OCI-LY7 (cell line): ENCODE results near the gene KMT2A. TPM values are rescaled to one million over a fixed set of nuclear protein-coding genes. Genes with fewer than 3 reads are reported as not detected.

Experiments used
- BruUV-seq: library from RNA; stranded (reverse); fragments of 400-500 nt; replicated peaks from 2 replicates; lab custom pipeline; 2021; lab: Mats Ljungman, UMichigan
- CTCF ChIA-PET: fragments of 300-600 bp; sonication (Branson Sonifier 250); formaldehyde crosslinking; loops from one replicate; lab custom pipeline; 2022; ENCODE audit warnings: antibody characterized with exemption; ENCODE audit not compliant: unreplicated experiment; lab: Charles Lee
- POLR2A ChIA-PET: fragments of 300-600 bp; sonication (Branson Sonifier 250); formaldehyde crosslinking; loops from one replicate; lab custom pipeline; 2022; ENCODE audit warnings: antibody characterized with exemption; lab: Charles Lee
- DNase-seq: peaks from one replicate; pipeline ENCODE4 v3.0.0-alpha.2; 2015; ENCODE audit warnings: low spot score
- H2AFZ ChIP-seq: fragments of 200-600 bp; sonication (generic), shearing (Covaris generic); 2 replicates; pipeline ENCODE4 v1.6.1; 2014; ENCODE audit warnings: mild to moderate bottlenecking, antibody characterized with exemption, low read length, moderate library complexity
- H3K27ac ChIP-seq: fragments of 200-600 bp; sonication (generic); 2 replicates; pipeline ENCODE4 v1.5.1; 2014; ENCODE audit warnings: mixed run types, low read depth, mild to moderate bottlenecking, moderate library complexity, low read length, inconsistent platforms; ENCODE audit not compliant: poor library complexity, severe bottlenecking
- H3K36me3 ChIP-seq: fragments of 200-600 bp; sonication (generic); 2 replicates; pipeline ENCODE4 v1.6.1; 2014; ENCODE audit warnings: mild to moderate bottlenecking, antibody characterized with exemption, low read length, moderate library complexity, mixed read lengths; ENCODE audit not compliant: insufficient read depth
- H3K4me1 ChIP-seq: fragments of 200-600 bp; sonication (generic); 2 replicates; pipeline ENCODE4 v1.5.1; 2014; ENCODE audit warnings: mild to moderate bottlenecking, low read length; ENCODE audit not compliant: insufficient read depth, poor library complexity, severe bottlenecking
- H3K4me2 ChIP-seq: fragments of 200-600 bp; sonication (generic); 2 replicates; pipeline ENCODE4 v1.6.1; 2014; ENCODE audit warnings: mild to moderate bottlenecking, low read length
- H3K4me3 ChIP-seq: fragments of 200-600 bp; sonication (generic); 2 replicates; pipeline ENCODE4 v1.5.1; 2014; ENCODE audit warnings: mild to moderate bottlenecking, low read depth, low read length; ENCODE audit not compliant: poor library complexity, severe bottlenecking
- H3K79me2 ChIP-seq: fragments of 200-600 bp; sonication (generic); 2 replicates; pipeline ENCODE4 v1.6.1; 2016; ENCODE audit warnings: low read depth, mild to moderate bottlenecking, low read length, moderate library complexity, mixed read lengths; ENCODE audit not compliant: insufficient read depth
- H3K9me2 ChIP-seq: fragments of 200-600 bp; sonication (generic); 2 replicates; pipeline ENCODE4 v1.6.1; 2016; ENCODE audit warnings: mild to moderate bottlenecking, low read length, mixed read lengths; ENCODE audit not compliant: insufficient read depth
- H3K9me3 ChIP-seq: fragments of 200-600 bp; sonication (generic); 2 replicates; pipeline ENCODE4 v1.6.1; 2014; ENCODE audit warnings: mild to moderate bottlenecking, mixed run types, low read length, mixed read lengths
- H4K20me1 ChIP-seq: fragments of 200-600 bp; sonication (generic); 2 replicates; pipeline ENCODE4 v1.6.1; 2014; ENCODE audit warnings: mild to moderate bottlenecking, antibody characterized with exemption, low read length, moderate library complexity, mixed read lengths; ENCODE audit not compliant: insufficient read depth
- CTCF ChIP-seq: fragments of 200-600 bp; sonication (generic); conservative IDR thresholded peaks from 2 replicates; pipeline ENCODE4 v1.5.1; 2014; ENCODE audit warnings: mild to moderate bottlenecking, antibody characterized with exemption, low read length, moderate library complexity, mixed read lengths
- EZH2phosphoT487 ChIP-seq: fragments of 200-600 bp; sonication (generic); IDR thresholded peaks from 2 replicates; pipeline ENCODE4 v1.6.1; 2018; ENCODE audit warnings: low read depth, borderline replicate concordance, mild to moderate bottlenecking, mixed run types, antibody characterized with exemption, low read length, moderate library complexity, mixed read lengths
- intact Hi-C: fragments of 100-400 bp; cut with micrococcal nuclease; formaldehyde crosslinking; loops from one replicate; pipeline ENCODE4 v1.10.0; 2022; ENCODE audit not compliant: unreplicated experiment
- total RNA-seq, 2 experiments: library from RNA; depleted of rRNA in 1 of 2; stranded (reverse); fragments of >200 nt in 1 of 2; shearing (Covaris generic) in 1 of 2; gene quantifications; 2 replicates each; pipeline ENCODE4 v1.2.3, GENCODE V29; 2014 to 2022

KMT2A gene
- total RNA-seq, 2 experiments from 2014 or later, result 55.8 to 90.0 TPM

- H2AFZ ChIP-seq, result no peak overlapping the region
- no peak overlapping the region for H3K27ac ChIP-seq
- ChIA-PET CTCF (no interaction called here), POLR2A (no interaction called here)
- DNase-seq, result no peak
- no peak overlapping the region for H3K4me2 ChIP-seq
- H3K4me1 ChIP-seq, result no peaks in the 10 kb centered on the region
- H3K9me2 ChIP-seq, result no peaks in the 10 kb centered on the region
- no peaks in the 10 kb centered on the region for H3K79me2 ChIP-seq
- no peak overlapping the region for H3K4me3 ChIP-seq
- no peaks in the 10 kb centered on the region for H4K20me1 ChIP-seq
- TF ChIP-seq EZH2phosphoT487 (no peak), CTCF (no peak)
- no peaks in the 10 kb centered on the region for H3K9me3 ChIP-seq
- peaks cover 97% of the 10 kb centered on the region for H3K36me3 ChIP-seq
- intact Hi-C loops, result no loop called here
- no TSS peak for BruUV-seq
These were observed 75.3 kb downstream of the KMT2A start for GRCh38 chr11:118511601-118512000.

- Histone ChIP-seq H4K20me1 (no peaks in the 10 kb centered on the region), H3K4me2 (no peak overlapping the region), H3K79me2 (no peaks in the 10 kb centered on the region), H3K36me3 (peaks cover 91% of the 10 kb centered on the region), H3K4me1 (no peaks in the 10 kb centered on the region), H3K9me2 (no peaks in the 10 kb centered on the region), H2AFZ (no peak overlapping the region), H3K9me3 (no peaks in the 10 kb centered on the region), H3K27ac (no peak overlapping the region), H3K4me3 (no peak overlapping the region)
- DNase-seq, result no peak
- POLR2A ChIA-PET, result no interaction called here
- TF ChIP-seq EZH2phosphoT487 (no peak), CTCF (no peak)
- CTCF ChIA-PET, result no interaction called here
- no TSS peak for BruUV-seq
- intact Hi-C loops, result no loop called here
These were observed 77.8 kb downstream of the KMT2A start for GRCh38 chr11:118514103-118514502.

DNA sequence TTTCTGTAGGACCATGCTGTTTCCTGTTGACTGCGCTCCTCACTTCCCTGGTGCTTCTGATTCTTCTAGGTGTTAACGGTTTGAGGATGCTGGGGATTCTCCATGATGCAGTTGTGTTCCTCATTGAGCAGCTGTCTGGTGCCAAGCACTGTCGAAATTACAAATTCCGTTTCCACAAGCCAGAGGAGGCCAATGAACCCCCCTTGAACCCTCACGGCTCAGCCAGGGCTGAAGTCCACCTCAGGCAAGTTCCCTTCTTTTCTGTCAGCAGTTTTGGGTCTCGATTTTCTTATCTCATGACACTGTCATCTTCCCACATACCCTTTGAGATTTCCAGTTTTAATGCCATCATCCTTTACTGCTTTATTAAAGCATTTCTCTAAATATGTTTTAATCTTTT lies 83.3 kb downstream of the KMT2A start:
- CTCF ChIA-PET, result no interaction called here

More for the DNA sequence above, 83.3 kb downstream of the KMT2A start:
- no TSS peak for BruUV-seq
- peaks cover 93% of the 10 kb centered on the region for H3K36me3 ChIP-seq
- H3K4me1 ChIP-seq, result no peaks in the 10 kb centered on the region
- no peaks in the 10 kb centered on the region for H3K9me2 ChIP-seq
- DNase-seq, result no peak
- H2AFZ ChIP-seq, result no peak overlapping the region
- no peak overlapping the region for H3K4me3 ChIP-seq
- TF ChIP-seq CTCF, result no peak
- TF ChIP-seq EZH2phosphoT487, result no peak
- H3K9me3 ChIP-seq, result no peaks in the 10 kb centered on the region
- H3K27ac ChIP-seq, result no peak overlapping the region
- POLR2A ChIA-PET, result interaction anchor here (0.6 to 1.3 kb wide), 3 partner anchors 27 to 273 kb away, joined by 3 to 4 read pairs (median 4); no protein-coding TSS in a partner anchor
- H4K20me1 ChIP-seq, result no peaks in the 10 kb centered on the region
- no peak overlapping the region for H3K4me2 ChIP-seq
- no peaks in the 10 kb centered on the region for H3K79me2 ChIP-seq
- intact Hi-C loops, result no loop called here
